HepG2 (cell line): Measurements from ENCODE around the gene ATP5MG. TPM values are rescaled to one million over a fixed set of nuclear protein-coding genes. Genes with fewer than 3 reads are reported as not detected.

Experiments used
- MIER2 ChIP-seq: IDR thresholded peaks from 2 replicates; pipeline ENCODE4 v1.6.1; 2016; ENCODE audit warnings: missing biosample characterization, missing genetic modification reagents
- NCOR1 ChIP-seq: fragments of 200-600 bp; sonication (generic); IDR thresholded peaks from 2 replicates; pipeline ENCODE4 v1.7.0; 2017; ENCODE audit warnings: antibody characterized with exemption, low read length, borderline replicate concordance
- NONO ChIP-seq, 2 experiments: fragments of 450-650 bp in 1 of 2; sonication (generic) in 1 of 2; formaldehyde crosslinking in 1 of 2; IDR thresholded peaks in 1 of 2; conservative IDR thresholded peaks in 1 of 2; 2 replicates each; pipeline versions ENCODE4 v1.6.1 to v1.8.0; 2017 to 2022; ENCODE audit warnings: mild to moderate bottlenecking in 1 of 2, missing genetic modification reagents in 1 of 2, moderate library complexity in 1 of 2
- PLRG1 ChIP-seq: fragments of 450-650 bp; conservative IDR thresholded peaks from 2 replicates; pipeline ENCODE4 v1.6.1; 2016
- RBAK ChIP-seq: sonication (generic); formaldehyde crosslinking; IDR thresholded peaks from 2 replicates; pipeline ENCODE4 v1.5.1; 2020; ENCODE audit warnings: mild to moderate bottlenecking, missing genetic modification reagents
- SMC3 ChIP-seq: IDR thresholded peaks from 2 replicates; pipeline ENCODE4 v1.6.1; 2011; ENCODE audit warnings: low read length, improper control_type of control experiment
- TFDP1 ChIP-seq: IDR thresholded peaks from 2 replicates; pipeline ENCODE4 v1.6.1; 2016; ENCODE audit warnings: missing compliant biosample characterization, missing genetic modification reagents, borderline replicate concordance
- ZNF17 ChIP-seq: sonication (generic); formaldehyde crosslinking; IDR thresholded peaks from 2 replicates; pipeline ENCODE4 v1.5.0; 2020; ENCODE audit warnings: mild to moderate bottlenecking, missing genetic modification reagents
- ZNF180 ChIP-seq: sonication (generic); formaldehyde crosslinking; IDR thresholded peaks from 2 replicates; pipeline ENCODE4 v1.4.0; 2020; ENCODE audit warnings: low read depth, missing genetic modification reagents, borderline replicate concordance
- polyA plus RNA-seq, 8 experiments: library from polyadenylated mRNA; depleted of rRNA in 3 of 8; stranded (reverse) in 7 of 8; unstranded in 1 of 8; fragments of >200 nt; fragmentation: Illumina TruSeq in 4 of 8; extraction: Trizol in 4 of 8; gene quantifications; 2 replicates each; pipeline versions ENCODE4 v1.2.1 to v1.2.3, GENCODE V29; 2011 to 2016; ENCODE audit warnings: low read depth in 4 of 8, missing spikeins in 1 of 8, mixed read lengths in 1 of 8; ENCODE audit not compliant: insufficient read depth in 1 of 8
- total RNA-seq, 5 experiments: library from RNA; depleted of rRNA; stranded (reverse); fragments of >200 nt; fragmentation: Illumina TruSeq; extraction: Trizol; gene quantifications; 2 replicates each; pipeline ENCODE4 v1.2.3, GENCODE V29; 2016; ENCODE audit warnings: low read depth in 1 of 5
- TF ChIP-seq, protein P1 (sequence below): sonication (generic); formaldehyde crosslinking; IDR thresholded peaks from 2 replicates; pipeline ENCODE4 v1.8.1; 2023; ENCODE audit warnings: mild to moderate bottlenecking, missing genetic modification reagents
- TF ChIP-seq, protein P2 (sequence below): sonication (generic); formaldehyde crosslinking; IDR thresholded peaks from 2 replicates; pipeline ENCODE4 v1.4.0; 2020; ENCODE audit warnings: missing genetic modification reagents
- TF ChIP-seq, protein P3 (sequence below): sonication (generic); formaldehyde crosslinking; conservative IDR thresholded peaks from 2 replicates; pipeline ENCODE4 v1.4.0; 2020; ENCODE audit warnings: mild to moderate bottlenecking, missing genetic modification reagents, moderate library complexity
- TF ChIP-seq, protein P4 (sequence below): sonication (generic); formaldehyde crosslinking; IDR thresholded peaks from 2 replicates; pipeline ENCODE4 v1.5.1; 2020; ENCODE audit warnings: missing genetic modification reagents, mild to moderate bottlenecking, borderline replicate concordance
- TF ChIP-seq, protein P5 (sequence below): sonication (generic); formaldehyde crosslinking; IDR thresholded peaks from 2 replicates; pipeline ENCODE4 v1.5.0; 2020; ENCODE audit warnings: mild to moderate bottlenecking, missing genetic modification reagents, borderline replicate concordance

ATP5MG gene
- total and polyA plus RNA-seq, 2 of the 13 experiments (the other 11 are each of a cell fraction or from before 2014, with no cell fraction given), result 260 to 320 TPM

GRCh38 chr11:118359295-118359958 is 42.0 kb upstream of the ATP5MG start, which contains the start of gene UBE4A (continued):
- no peak for TF ChIP-seq PLRG1
- TF ChIP-seq, protein P1, sequence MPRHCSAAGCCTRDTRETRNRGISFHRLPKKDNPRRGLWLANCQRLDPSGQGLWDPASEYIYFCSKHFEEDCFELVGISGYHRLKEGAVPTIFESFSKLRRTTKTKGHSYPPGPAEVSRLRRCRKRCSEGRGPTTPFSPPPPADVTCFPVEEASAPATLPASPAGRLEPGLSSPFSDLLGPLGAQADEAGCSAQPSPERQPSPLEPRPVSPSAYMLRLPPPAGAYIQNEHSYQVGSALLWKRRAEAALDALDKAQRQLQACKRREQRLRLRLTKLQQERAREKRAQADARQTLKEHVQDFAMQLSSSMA (CRISPR knock-in tag), result 0 out of 2 replicates have a peak, but pooled peaks have one; percentile 25
- TF ChIP-seq, protein P2, sequence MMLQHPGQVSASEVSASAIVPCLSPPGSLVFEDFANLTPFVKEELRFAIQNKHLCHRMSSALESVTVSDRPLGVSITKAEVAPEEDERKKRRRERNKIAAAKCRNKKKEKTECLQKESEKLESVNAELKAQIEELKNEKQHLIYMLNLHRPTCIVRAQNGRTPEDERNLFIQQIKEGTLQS (CRISPR knock-in tag), result peak; percentile 75; the same call in 1 of the 2 replicates
- TF ChIP-seq ZNF180 (CRISPR knock-in tag), result peak; percentile 43; the same call in 1 of the 2 replicates
- no peak for TF ChIP-seq ZNF17 (CRISPR knock-in tag)
- no peak for TF ChIP-seq NCOR1
- peak; percentile 57; the same call in 1 of the 2 replicates for TF ChIP-seq MIER2
- no peak for TF ChIP-seq NONO (IDR thresholded peaks at IDR 0.05)
- TF ChIP-seq NONO (CRISPR knock-in tag; conservative IDR thresholded peaks at IDR 0.05), result peak; percentile 90
- TF ChIP-seq RBAK (CRISPR knock-in tag), result no peak
- TF ChIP-seq, protein P3, sequence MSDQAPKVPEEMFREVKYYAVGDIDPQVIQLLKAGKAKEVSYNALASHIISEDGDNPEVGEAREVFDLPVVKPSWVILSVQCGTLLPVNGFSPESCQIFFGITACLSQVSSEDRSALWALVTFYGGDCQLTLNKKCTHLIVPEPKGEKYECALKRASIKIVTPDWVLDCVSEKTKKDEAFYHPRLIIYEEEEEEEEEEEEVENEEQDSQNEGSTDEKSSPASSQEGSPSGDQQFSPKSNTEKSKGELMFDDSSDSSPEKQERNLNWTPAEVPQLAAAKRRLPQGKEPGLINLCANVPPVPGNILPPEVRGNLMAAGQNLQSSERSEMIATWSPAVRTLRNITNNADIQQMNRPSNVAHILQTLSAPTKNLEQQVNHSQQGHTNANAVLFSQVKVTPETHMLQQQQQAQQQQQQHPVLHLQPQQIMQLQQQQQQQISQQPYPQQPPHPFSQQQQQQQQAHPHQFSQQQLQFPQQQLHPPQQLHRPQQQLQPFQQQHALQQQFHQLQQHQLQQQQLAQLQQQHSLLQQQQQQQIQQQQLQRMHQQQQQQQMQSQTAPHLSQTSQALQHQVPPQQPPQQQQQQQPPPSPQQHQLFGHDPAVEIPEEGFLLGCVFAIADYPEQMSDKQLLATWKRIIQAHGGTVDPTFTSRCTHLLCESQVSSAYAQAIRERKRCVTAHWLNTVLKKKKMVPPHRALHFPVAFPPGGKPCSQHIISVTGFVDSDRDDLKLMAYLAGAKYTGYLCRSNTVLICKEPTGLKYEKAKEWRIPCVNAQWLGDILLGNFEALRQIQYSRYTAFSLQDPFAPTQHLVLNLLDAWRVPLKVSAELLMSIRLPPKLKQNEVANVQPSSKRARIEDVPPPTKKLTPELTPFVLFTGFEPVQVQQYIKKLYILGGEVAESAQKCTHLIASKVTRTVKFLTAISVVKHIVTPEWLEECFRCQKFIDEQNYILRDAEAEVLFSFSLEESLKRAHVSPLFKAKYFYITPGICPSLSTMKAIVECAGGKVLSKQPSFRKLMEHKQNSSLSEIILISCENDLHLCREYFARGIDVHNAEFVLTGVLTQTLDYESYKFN (CRISPR knock-in tag), result no peak
- TF ChIP-seq, protein P4, sequence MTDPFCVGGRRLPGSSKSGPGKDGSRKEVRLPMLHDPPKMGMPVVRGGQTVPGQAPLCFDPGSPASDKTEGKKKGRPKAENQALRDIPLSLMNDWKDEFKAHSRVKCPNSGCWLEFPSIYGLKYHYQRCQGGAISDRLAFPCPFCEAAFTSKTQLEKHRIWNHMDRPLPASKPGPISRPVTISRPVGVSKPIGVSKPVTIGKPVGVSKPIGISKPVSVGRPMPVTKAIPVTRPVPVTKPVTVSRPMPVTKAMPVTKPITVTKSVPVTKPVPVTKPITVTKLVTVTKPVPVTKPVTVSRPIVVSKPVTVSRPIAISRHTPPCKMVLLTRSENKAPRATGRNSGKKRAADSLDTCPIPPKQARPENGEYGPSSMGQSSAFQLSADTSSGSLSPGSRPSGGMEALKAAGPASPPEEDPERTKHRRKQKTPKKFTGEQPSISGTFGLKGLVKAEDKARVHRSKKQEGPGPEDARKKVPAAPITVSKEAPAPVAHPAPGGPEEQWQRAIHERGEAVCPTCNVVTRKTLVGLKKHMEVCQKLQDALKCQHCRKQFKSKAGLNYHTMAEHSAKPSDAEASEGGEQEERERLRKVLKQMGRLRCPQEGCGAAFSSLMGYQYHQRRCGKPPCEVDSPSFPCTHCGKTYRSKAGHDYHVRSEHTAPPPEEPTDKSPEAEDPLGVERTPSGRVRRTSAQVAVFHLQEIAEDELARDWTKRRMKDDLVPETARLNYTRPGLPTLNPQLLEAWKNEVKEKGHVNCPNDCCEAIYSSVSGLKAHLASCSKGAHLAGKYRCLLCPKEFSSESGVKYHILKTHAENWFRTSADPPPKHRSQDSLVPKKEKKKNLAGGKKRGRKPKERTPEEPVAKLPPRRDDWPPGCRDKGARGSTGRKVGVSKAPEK, result peak; percentile 73; the same call in 1 of the 2 replicates
- peak; percentile 64; the same call in 1 of the 2 replicates for TF ChIP-seq TFDP1 (CRISPR knock-in tag)
- no peak for TF ChIP-seq SMC3
- TF ChIP-seq, protein P5, sequence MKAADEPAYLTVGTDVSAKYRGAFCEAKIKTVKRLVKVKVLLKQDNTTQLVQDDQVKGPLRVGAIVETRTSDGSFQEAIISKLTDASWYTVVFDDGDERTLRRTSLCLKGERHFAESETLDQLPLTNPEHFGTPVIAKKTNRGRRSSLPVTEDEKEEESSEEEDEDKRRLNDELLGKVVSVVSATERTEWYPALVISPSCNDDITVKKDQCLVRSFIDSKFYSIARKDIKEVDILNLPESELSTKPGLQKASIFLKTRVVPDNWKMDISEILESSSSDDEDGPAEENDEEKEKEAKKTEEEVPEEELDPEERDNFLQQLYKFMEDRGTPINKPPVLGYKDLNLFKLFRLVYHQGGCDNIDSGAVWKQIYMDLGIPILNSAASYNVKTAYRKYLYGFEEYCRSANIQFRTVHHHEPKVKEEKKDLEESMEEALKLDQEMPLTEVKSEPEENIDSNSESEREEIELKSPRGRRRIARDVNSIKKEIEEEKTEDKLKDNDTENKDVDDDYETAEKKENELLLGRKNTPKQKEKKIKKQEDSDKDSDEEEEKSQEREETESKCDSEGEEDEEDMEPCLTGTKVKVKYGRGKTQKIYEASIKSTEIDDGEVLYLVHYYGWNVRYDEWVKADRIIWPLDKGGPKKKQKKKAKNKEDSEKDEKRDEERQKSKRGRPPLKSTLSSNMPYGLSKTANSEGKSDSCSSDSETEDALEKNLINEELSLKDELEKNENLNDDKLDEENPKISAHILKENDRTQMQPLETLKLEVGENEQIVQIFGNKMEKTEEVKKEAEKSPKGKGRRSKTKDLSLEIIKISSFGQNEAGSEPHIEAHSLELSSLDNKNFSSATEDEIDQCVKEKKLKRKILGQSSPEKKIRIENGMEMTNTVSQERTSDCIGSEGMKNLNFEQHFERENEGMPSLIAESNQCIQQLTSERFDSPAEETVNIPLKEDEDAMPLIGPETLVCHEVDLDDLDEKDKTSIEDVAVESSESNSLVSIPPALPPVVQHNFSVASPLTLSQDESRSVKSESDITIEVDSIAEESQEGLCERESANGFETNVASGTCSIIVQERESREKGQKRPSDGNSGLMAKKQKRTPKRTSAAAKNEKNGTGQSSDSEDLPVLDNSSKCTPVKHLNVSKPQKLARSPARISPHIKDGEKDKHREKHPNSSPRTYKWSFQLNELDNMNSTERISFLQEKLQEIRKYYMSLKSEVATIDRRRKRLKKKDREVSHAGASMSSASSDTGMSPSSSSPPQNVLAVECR, result peak; percentile 94; the same call in 1 of the 2 replicates
